SJCRH30 (cell line): ENCODE data around the gene AKR1C8. TPM values are rescaled to one million over a fixed set of nuclear protein-coding genes. Genes with fewer than 3 reads are reported as not detected.
"Not testable (repeated sequence)": the region's sequence is repeated elsewhere in the genome, so short reads cannot be mapped to it uniquely, and the experiment has no call there.

Experiments
- DNase-seq, 2 experiments: peaks; one replicate each; pipeline ENCODE4 v3.0.0-alpha.2; 2015 to 2020
- H3K27ac ChIP-seq: fragments of 250-450 bp; sonication (Bioruptor Pico); 2 replicates; pipeline ENCODE4 v1.5.1; 2020; ENCODE audit warnings: mild to moderate bottlenecking, moderate library complexity
- H3K27me3 ChIP-seq: fragments of 250-450 bp; sonication (Bioruptor Pico); 2 replicates; pipeline ENCODE4 v1.5.1; 2020; ENCODE audit warnings: mild to moderate bottlenecking, moderate library complexity
- H3K36me3 ChIP-seq: fragments of 250-450 bp; sonication (Bioruptor Pico); 2 replicates; pipeline ENCODE4 v1.5.1; 2020; ENCODE audit warnings: mild to moderate bottlenecking, moderate library complexity
- H3K4me1 ChIP-seq: fragments of 250-450 bp; sonication (Bioruptor Pico); 2 replicates; pipeline ENCODE4 v1.5.1; 2020; ENCODE audit warnings: mild to moderate bottlenecking, moderate library complexity
- H3K4me3 ChIP-seq: fragments of 250-450 bp; sonication (Bioruptor Pico); 2 replicates; pipeline ENCODE4 v1.5.1; 2020; ENCODE audit warnings: mild to moderate bottlenecking, moderate library complexity
- H3K9me3 ChIP-seq: fragments of 250-450 bp; sonication (Bioruptor Pico); replicated peaks from 2 replicates; pipeline ENCODE4 v1.5.1; 2020; ENCODE audit warnings: mild to moderate bottlenecking, moderate library complexity
- total RNA-seq: library from RNA; depleted of rRNA; stranded (reverse); fragments of >200 nt; shearing (Covaris generic); gene quantifications from 2 replicates; pipeline ENCODE4 v1.2.3, GENCODE V29; 2014

Gene AKR1C8
- total RNA-seq, 1 experiment from 2014 or later, result 0.10 TPM

- no peak overlapping the region for H3K27ac ChIP-seq
- no peaks in the 10 kb centered on the region for H3K27me3 ChIP-seq
- no peak overlapping the region for H3K4me3 ChIP-seq
- no peaks in the 10 kb centered on the region for H3K4me1 ChIP-seq
- no peaks in the 10 kb centered on the region for H3K9me3 ChIP-seq
- H3K36me3 ChIP-seq, result no peaks in the 10 kb centered on the region
- DNase-seq, result no peak
These were observed 10.9 kb upstream of the AKR1C8 start for GRCh38 chr10:5195727-5196374.

GRCh38 chr10:5194431-5194830 is 9.5 kb upstream of the AKR1C8 start:
- no peak overlapping the region for H3K4me3 ChIP-seq
- H3K36me3 ChIP-seq, result no peaks in the 10 kb centered on the region
- H3K4me1 ChIP-seq, result no peaks in the 10 kb centered on the region
- H3K27ac ChIP-seq, result no peak overlapping the region
- no peaks in the 10 kb centered on the region for H3K9me3 ChIP-seq
- no peak for DNase-seq
- no peaks in the 10 kb centered on the region for H3K27me3 ChIP-seq

GRCh38 chr10:5188358-5188757 is 3.4 kb upstream of the AKR1C8 start:
- no peaks in the 10 kb centered on the region for H3K4me1 ChIP-seq
- H3K36me3 ChIP-seq, result no peaks in the 10 kb centered on the region
- no peaks in the 10 kb centered on the region for H3K27me3 ChIP-seq
- no peak overlapping the region for H3K4me3 ChIP-seq
- no peaks in the 10 kb centered on the region for H3K9me3 ChIP-seq
- no peak for DNase-seq
- H3K27ac ChIP-seq, result no peak overlapping the region

- Histone ChIP-seq H3K27ac (no peak overlapping the region), H3K9me3 (no peaks in the 10 kb centered on the region), H3K4me3 (no peak overlapping the region), H3K4me1 (no peaks in the 10 kb centered on the region), H3K36me3 (no peaks in the 10 kb centered on the region), H3K27me3 (no peaks in the 10 kb centered on the region)
- DNase-seq, result no peak
These were observed 2.9 kb upstream of the AKR1C8 start for GRCh38 chr10:5187867-5188266.

GRCh38 chr10:5183923-5184322 is 1.0 kb downstream of the AKR1C8 start:
- no peaks in the 10 kb centered on the region for H3K36me3 ChIP-seq
- H3K27me3 ChIP-seq, result no peaks in the 10 kb centered on the region
- DNase-seq, result no peak
- H3K4me3 ChIP-seq, result no peak overlapping the region
- H3K27ac ChIP-seq, result no peak overlapping the region
- no peaks in the 10 kb centered on the region; the same call in 1 of the 2 replicates for H3K9me3 ChIP-seq
- H3K4me1 ChIP-seq, result no peaks in the 10 kb centered on the region

GRCh38 chr10:5180503-5180902 is 4.4 kb downstream of the AKR1C8 start:
- H3K27ac ChIP-seq, H3K4me3 ChIP-seq, H3K4me1 ChIP-seq, H3K27me3 ChIP-seq, H3K9me3 ChIP-seq, H3K36me3 ChIP-seq, DNase-seq: not testable (repeated sequence)

- DNase-seq, H3K4me1 ChIP-seq, H3K4me3 ChIP-seq, H3K27ac ChIP-seq, H3K36me3 ChIP-seq, H3K27me3 ChIP-seq, H3K9me3 ChIP-seq: not testable (repeated sequence)
These were observed 9.4 kb downstream of the AKR1C8 start for GRCh38 chr10:5175581-5175980.

- H3K9me3 ChIP-seq, result peaks cover 5% of the 10 kb centered on the region; the same call in 1 of the 2 replicates
- no peaks in the 10 kb centered on the region for H3K36me3 ChIP-seq
- DNase-seq, result no peak
- no peak overlapping the region for H3K27ac ChIP-seq
- H3K27me3 ChIP-seq, result no peaks in the 10 kb centered on the region
- H3K4me1 ChIP-seq, result no peaks in the 10 kb centered on the region
- H3K4me3 ChIP-seq, result no peak overlapping the region
These were observed 16.0 kb downstream of the AKR1C8 start for GRCh38 chr10:5168897-5169420.

GRCh38 chr10:5165738-5166137 is 19.2 kb downstream of the AKR1C8 start:
- H3K4me3 ChIP-seq, result no peak overlapping the region
- H3K27me3 ChIP-seq, result no peaks in the 10 kb centered on the region
- no peak overlapping the region for H3K27ac ChIP-seq
- peaks cover 5% of the 10 kb centered on the region; the same call in 1 of the 2 replicates for H3K9me3 ChIP-seq
- DNase-seq, result peak in 1 of 2 experiments; percentile 7
- H3K4me1 ChIP-seq, result no peaks in the 10 kb centered on the region
- no peaks in the 10 kb centered on the region for H3K36me3 ChIP-seq

- Histone ChIP-seq H3K27me3 (no peaks in the 10 kb centered on the region), H3K9me3 (peaks cover 5% of the 10 kb centered on the region; the same call in 1 of the 2 replicates), H3K4me1 (no peaks in the 10 kb centered on the region), H3K27ac (no peak overlapping the region), H3K4me3 (no peak overlapping the region), H3K36me3 (no peaks in the 10 kb centered on the region)
- DNase-seq, result no peak
These were observed 21.5 kb downstream of the AKR1C8 start for GRCh38 chr10:5163487-5163886.

- H3K36me3 ChIP-seq, result no peaks in the 10 kb centered on the region
- DNase-seq, result no peak
- H3K9me3 ChIP-seq, result no peaks in the 10 kb centered on the region
- H3K4me3 ChIP-seq, result no peak overlapping the region
- H3K27me3 ChIP-seq, result no peaks in the 10 kb centered on the region
- no peaks in the 10 kb centered on the region for H3K4me1 ChIP-seq
- H3K27ac ChIP-seq, result no peak overlapping the region
These were observed 25.8 kb downstream of the AKR1C8 start for GRCh38 chr10:5159126-5159525.

- H3K4me3 ChIP-seq, result no peak overlapping the region
- H3K9me3 ChIP-seq, result no peaks in the 10 kb centered on the region
- H3K36me3 ChIP-seq, result no peaks in the 10 kb centered on the region
- H3K27ac ChIP-seq, result no peak overlapping the region
- no peaks in the 10 kb centered on the region for H3K4me1 ChIP-seq
- H3K27me3 ChIP-seq, result no peaks in the 10 kb centered on the region
- DNase-seq, result no peak
These were observed 27.4 kb downstream of the AKR1C8 start for GRCh38 chr10:5157501-5157900.

- DNase-seq, result no peak
- H3K4me1 ChIP-seq, result no peaks in the 10 kb centered on the region
- no peaks in the 10 kb centered on the region for H3K27me3 ChIP-seq
- no peak overlapping the region for H3K27ac ChIP-seq
- H3K4me3 ChIP-seq, result no peak overlapping the region
- H3K9me3 ChIP-seq, result no peaks in the 10 kb centered on the region
- H3K36me3 ChIP-seq, result no peaks in the 10 kb centered on the region
These were observed 29.0 kb downstream of the AKR1C8 start for GRCh38 chr10:5155951-5156350.

GRCh38 chr10:5151076-5151475 is 33.9 kb downstream of the AKR1C8 start:
- no peaks in the 10 kb centered on the region for H3K4me1 ChIP-seq
- no peaks in the 10 kb centered on the region for H3K9me3 ChIP-seq
- no peak for DNase-seq
- H3K36me3 ChIP-seq, result no peaks in the 10 kb centered on the region
- H3K27me3 ChIP-seq, result no peaks in the 10 kb centered on the region
- no peak overlapping the region for H3K4me3 ChIP-seq
- H3K27ac ChIP-seq, result no peak overlapping the region

- Histone ChIP-seq H3K4me1 (no peaks in the 10 kb centered on the region), H3K27ac (no peak overlapping the region), H3K27me3 (no peaks in the 10 kb centered on the region), H3K4me3 (no peak overlapping the region), H3K36me3 (no peaks in the 10 kb centered on the region), H3K9me3 (no peaks in the 10 kb centered on the region)
- DNase-seq, result no peak
These were observed 36.3 kb downstream of the AKR1C8 start for GRCh38 chr10:5148678-5149032.

- Histone ChIP-seq H3K36me3 (no peaks in the 10 kb centered on the region), H3K4me3 (no peak overlapping the region), H3K27ac (no peak overlapping the region), H3K9me3 (no peaks in the 10 kb centered on the region), H3K27me3 (no peaks in the 10 kb centered on the region), H3K4me1 (no peaks in the 10 kb centered on the region)
- DNase-seq, result no peak
These were observed 36.8 kb downstream of the AKR1C8 start for GRCh38 chr10:5147981-5148677.
